GM21360 (cell line): ENCODE data around the gene DDX4.

Experiments used
- ATAC-seq: cut with Tn5 transposase; IDR thresholded peaks from one replicate; pipeline ENCODE4 v1.9.1; 2021; ENCODE audit warnings: mild to moderate bottlenecking, moderate library complexity; ENCODE audit not compliant: unreplicated experiment

The DDX4 gene

GRCh38 chr5:55864606-55865541 lies 127.0 kb downstream of the DDX4 start:
- no peak for ATAC-seq

- no peak for ATAC-seq
Observed at GRCh38 chr5:55865831-55866230, 128.0 kb downstream of the DDX4 start.

GRCh38 chr5:55866485-55866884 lies 128.6 kb downstream of the DDX4 start:
- ATAC-seq = no peak
